Ureter (tissue), 1 donor: ENCODE measurements around the gene DNAH14. TPM values are rescaled to one million over a fixed set of nuclear protein-coding genes. Genes with fewer than 3 reads are reported as not detected.
"Not testable (repeated sequence)": the region's sequence is repeated elsewhere in the genome, so short reads cannot be mapped to it uniquely, and the experiment has no call there.

ENCODE experiments used
- DNase-seq: peaks from one replicate; pipeline ENCODE4 v3.0.0-alpha.2; 2020; ENCODE audit warnings: low spot score
- total RNA-seq: library from RNA; stranded (reverse); gene quantifications from one replicate; pipeline ENCODE4 v1.2.4, GENCODE V29; 2023
- donor health status: DM: yes; HTN: yes; CAD: no.

The DNAH14 gene
- total RNA-seq, 1 donor from 2014 or later = 27.5 TPM

DNA sequence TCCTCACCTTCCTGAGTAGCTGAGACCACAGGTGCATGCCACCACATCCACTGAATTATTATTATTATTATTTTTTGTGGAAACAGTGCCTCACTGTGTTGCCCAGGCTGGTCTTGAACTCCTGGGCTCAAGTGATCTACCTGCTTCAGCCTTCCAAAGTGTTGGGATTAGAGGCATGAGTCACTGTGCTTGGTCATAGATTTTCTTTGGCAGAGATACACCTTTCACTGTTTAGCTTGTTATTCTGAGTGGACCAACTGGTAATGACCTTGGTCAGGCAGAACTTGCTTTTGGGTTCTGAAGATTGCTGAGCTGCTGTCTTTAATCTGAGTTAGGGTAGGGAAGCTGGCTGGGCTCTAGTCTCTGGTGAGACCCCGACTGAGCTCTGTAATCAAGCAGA, 66.8 kb downstream of the DNAH14 start:
- DNase-seq = no peak

DNA sequence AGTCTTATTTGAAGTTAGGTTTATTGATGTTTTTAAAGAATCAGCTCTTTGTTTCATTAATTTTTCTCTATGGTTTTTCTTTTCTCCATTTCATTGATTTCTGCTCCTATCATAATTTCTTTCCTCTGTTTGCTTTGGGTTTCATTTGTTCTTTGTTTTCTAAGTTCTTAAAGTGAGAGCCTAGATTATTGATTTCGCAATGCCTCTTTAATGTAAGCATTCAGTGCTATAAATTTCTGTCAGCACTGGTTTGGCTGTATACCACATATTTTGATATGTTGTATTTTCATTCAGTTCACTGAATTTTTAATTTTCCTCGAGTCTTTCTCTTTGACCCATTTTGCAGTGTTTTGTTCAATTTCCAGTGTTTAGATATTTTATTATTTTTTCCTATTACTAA, 68.7 kb downstream of the DNAH14 start:
- no peak for DNase-seq

DNA sequence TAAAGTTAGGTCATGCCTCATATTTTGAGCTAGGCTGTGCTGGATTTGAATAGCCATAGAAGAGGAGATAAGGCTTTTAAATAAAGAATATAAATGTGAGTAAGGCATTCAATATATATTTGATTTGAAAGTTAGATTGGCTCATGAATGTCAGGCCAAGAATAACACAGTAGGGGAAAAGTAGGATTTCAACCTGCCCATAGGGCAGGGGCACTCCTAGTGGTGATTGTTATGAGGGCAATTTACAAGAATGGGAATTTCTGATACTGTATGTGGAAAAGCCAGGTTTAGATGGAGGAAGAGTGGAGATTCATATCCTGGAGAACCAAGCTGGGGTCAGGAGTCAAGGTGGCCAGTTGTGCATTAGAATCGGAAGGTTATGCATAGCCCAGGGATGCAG, 74.9 kb downstream of the DNAH14 start:
- DNase-seq = no peak

DNA sequence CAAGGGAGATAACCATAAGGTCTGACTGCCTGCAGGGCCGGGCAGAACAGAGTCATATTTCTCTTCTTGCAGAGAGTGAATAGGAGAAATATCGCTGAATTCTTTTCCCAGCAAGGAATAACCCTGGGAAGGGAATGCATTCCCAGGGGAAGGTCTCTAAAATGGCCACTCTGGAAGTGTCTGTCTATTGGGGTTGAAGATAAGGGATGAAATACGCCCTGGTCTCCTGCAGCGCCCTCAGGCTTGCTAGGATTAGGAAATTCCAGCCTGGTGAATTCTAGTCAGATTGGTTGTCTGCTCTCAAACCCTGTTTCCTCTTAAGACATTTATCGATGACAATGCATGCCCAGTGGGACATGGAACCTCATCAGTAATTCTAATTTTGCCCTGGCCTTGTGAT, 76.9 kb downstream of the DNAH14 start:
- DNase-seq = not testable (repeated sequence)

DNA sequence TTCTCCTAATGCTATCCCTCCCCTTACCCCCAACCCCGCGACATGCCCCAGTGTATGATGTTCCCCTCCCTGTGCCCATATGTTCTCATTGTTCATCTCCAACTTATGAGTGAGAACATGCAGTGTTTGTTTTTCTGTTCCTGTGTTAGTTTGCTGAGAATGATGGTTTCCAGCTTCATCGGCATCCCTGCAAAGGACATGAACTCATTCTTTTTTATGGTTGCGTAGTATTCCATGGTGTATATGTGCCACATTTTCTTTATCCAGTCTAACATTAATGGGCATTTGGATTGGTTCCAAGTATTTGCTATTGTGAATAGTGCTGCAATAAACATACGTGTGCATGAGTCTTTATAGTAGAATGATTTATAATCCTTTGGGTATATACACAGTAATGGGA, 78.6 kb downstream of the DNAH14 start:
- DNase-seq = not testable (repeated sequence)

DNA sequence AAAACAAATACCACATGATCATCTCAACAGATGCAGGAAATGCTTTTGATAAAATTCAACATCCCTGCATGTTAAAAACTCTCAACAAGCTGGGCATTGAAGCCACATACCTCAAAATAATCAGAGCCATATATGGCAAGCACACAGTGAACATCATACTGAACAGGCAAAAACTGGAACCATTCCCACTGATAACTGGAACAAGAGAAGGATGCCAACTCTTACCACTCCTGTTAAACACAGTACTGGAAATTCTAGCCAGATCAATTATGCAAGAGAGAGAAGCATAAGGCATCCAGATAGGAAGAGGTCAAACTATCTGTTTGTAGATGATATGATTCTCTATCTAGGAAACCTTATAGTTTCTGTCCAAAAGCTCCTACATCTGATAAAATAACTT, 91.6 kb downstream of the DNAH14 start:
- no peak for DNase-seq

DNA sequence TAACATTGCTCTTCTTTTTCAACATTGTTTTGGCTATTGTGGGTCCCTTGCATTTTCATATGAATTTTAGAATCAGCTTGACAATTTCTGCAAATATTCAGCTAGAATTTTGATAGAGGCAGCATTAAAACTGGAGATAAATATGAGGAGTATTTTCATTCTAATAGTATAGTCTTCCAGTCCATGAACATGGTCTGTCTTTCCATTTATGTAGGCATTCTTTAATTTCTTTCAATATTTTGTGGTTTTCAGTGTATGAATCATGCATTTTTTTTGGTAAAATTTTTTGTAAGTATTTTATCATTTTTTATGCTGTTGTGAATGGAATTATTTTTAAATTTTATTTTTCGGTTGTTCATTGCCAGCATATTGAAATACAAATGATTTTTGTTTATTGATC, 97.2 kb downstream of the DNAH14 start:
- no peak for DNase-seq

DNA sequence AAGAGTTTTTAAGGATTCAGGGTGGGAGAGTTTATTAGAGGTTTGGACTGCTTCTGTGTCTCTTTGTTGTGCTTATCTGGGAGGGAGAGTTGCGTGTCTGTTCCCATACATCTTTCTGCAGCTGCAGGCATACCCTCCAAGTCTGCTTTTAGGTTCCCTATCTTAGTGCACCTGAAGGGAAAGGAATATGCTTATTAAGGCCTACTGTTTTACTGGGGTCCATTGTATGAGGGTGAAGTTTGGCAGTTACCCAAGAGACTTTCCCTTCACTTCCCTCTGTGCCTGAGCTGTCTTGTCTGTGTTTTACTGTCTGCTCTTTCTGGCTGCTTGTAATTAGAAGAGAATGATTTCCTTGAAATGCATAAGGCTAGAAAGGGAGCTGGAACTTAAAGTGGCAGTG, 107.0 kb downstream of the DNAH14 start:
- not testable (repeated sequence) for DNase-seq

DNA sequence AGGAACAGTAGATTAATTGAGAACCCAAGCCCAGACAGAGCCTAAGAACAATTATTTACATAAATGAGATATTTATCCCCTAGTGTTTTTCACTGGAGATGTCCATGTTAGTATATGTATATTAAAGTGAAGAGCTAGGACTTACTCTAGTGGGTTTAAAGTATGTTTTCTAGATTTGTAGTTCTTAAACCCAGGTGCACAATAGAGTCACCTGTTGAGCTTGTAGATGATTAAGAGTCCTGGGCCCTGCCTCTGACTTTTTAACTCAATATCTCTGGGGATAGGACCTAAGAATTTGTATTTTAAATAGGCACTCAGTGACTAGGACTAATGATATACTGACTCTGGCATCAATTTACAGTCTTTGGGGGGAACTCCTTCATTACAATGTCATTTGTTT, 112.8 kb downstream of the DNAH14 start:
- no peak for DNase-seq

DNA sequence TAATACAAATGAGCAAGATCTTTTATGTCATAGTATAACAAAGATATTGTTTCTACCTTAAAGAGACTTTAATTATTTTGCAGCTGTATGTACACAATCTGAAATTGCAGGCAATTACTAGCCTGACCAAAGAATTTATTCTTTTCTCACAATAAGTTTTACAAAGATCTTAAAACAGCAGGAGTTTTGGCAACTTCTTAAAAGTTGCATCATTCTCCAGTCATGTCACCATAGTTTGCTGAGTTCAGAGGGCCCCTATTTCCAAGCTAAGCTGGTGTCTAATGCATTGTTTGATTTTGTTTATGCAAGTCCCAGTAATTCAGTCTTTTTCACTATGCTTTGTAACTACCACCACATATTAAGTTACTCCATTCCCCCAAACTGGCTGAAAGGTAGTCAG, 114.8 kb downstream of the DNAH14 start:
- no peak for DNase-seq

DNA sequence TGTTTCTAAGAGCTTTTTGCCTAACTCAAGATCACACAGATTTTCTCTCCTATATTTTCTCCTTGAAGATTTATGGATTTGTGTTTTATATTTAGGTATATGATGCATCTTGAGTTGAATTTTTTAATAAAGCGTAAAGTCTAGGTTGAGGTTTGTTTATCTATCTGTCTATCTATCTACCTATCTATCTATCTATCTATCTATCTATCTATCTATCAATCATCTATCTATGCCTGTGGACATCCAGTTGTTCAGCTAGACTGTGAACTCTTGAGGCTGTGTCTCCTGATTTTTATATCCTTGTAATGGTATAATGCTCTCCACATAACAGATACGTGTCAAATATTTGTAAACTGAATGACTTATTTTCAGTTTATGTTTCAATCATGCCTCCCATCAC, 120.1 kb downstream of the DNAH14 start:
- DNase-seq = no peak

DNA sequence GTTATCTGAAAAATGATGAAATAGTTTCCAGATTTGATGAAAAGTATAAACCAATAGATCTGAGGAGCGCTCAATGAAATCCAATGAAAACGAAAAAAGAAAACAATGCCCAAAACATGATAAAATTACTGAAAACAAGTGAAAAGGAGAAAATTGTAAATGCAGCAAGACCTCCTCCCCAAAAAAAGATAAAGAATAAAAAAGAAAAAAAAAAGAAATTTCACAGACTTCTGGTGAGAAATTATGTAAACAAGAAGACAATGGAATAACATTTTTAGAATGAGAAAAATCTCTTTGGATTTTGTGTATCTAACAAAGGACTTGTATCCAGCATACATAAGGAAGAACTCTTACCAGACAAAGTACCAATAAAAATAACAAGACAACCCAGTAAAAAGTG, 134.2 kb downstream of the DNAH14 start:
- no peak for DNase-seq

DNA sequence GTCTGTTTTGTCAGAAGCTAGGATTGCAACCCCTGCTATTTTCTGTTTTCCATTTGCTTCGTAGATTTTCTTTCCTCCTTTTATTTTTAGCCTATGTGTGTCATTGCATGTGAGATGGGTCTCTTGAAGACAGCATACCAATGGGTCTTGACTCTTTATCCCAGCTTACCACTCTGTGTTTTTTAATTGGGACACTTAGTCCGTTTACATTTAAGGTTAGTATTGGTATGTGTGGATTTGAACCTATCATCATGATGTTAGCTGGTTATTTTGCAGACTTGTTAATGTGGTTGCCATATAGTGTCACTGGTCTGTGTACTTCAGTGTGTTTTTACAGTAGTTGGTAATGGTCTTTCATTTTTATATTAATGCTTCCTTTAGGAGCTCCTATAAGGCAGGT, 141.5 kb downstream of the DNAH14 start:
- no peak for DNase-seq

DNA sequence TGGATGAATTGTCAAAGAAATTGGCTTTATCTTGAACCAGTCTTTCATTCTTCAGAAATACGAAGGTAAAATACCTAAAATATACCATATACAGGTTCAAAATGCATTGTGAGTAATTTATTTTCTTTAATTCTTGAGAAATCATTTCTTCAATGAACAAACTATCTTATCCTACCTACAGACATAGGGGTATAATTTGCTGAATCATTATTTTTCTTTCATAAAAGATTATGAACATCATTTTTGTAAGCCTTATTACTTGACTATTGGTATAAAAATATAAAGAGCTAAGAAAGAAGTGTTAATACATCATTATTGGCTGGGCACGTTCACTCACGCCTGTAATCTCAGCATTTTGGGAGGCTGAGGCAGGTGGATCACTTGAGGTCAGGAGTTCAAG, 167.7 kb downstream of the DNAH14 start:
- no peak for DNase-seq

DNA sequence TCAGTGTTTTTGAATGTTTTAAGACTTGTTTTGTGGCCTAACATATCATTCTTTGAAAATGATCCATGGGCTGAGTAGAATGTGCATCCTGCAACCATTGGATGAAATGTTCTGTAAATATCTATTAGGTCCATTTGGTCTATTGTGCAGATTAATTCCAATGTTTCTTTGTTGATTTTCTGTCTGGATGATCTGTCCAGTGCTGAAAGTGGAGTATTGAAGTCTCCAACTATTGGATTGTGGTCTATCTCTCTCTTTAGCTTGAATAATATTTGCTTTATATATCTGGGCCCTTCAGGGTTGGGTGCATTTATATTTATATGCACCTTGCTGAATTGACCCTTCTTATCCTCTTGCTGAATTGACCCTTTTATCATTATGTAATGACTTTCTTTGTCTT, 181.5 kb downstream of the DNAH14 start:
- DNase-seq = no peak

DNA sequence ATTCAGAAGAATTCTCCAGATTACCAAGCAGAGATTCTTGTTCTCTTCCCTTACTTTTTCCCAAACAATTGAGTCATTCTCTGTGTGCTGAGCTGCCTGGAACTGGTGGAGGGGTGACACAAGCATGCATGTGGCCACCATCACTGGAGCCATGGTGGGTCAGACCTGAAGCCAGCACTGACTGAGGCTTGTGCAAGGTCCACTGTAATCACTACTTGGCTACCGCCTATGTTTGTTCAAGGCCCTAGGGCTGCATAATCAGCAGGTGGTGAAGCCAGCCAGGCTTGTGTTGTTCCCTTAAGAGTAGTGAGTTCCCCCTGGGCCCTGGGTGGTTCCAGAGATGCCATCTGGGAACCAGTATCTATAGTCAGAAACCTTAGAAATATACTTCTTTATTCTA, 183.8 kb downstream of the DNAH14 start:
- DNase-seq = no peak

DNA sequence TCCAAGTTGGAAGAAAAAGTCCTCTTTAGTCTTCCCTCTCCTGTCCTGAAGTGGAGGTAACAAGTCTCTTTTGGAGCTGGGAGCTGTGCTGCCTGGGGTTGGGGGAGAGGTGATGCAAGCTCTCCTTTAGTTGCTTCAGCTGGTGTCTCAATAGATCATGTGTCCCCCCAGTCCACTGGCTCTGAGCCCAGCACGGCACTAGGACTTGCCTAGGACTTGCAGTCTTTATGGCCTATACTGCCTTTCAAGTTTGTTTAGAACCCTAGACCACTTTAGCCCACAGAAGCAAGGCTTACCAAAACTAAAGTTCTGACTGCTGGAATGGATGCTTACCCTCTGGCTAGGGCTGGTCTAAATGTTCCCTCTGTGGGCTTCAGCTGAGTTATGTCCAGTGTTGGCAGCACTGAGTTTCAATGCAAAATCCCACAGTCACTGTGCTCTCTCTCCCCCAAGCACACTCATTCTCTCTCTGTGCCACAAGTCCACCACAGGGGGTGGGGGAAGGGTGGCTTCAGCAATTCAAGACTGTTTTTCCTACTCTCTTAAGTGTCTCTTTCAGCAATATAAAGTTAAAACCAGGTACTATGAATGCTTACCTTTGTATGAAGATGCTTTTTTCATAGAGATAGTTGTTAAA, 185.0 kb downstream of the DNAH14 start:
- DNase-seq = no peak

DNA sequence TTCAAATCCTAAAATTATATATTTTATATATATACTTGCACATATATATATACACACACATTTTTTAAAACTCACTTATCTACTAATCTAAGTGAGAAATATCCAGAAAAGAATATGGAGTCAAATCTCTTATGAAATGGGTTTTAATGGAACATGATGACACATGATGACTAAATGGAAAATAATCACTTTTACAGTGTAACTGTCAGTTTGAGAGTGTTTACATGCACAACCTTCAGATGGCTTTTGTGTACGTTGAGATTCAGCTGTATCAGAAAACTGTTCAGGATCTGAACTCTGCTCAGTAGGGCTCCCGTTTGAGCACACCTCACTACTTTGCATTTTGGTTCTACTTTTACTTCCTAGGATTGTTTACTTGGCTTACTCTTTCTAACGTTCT, 189.8 kb downstream of the DNAH14 start:
- no peak for DNase-seq

DNA sequence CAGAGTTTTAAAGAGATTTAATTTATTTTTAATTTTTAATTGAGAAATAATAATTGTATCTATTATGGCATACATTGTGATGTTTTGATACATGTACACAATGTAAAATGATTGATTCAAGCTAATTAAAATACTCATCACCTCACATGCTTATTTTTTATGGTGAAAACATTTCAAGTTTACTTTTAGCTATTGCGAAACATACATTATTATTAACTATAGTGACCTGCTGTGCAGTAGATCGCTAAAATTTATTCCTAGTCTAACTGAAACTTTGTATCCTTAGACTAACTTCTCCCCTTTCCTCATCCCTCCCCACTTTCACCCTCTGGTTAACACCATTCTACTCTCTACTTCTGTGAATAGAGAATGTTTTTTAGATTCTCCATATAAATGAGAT, 191.6 kb downstream of the DNAH14 start:
- no peak for DNase-seq

DNA sequence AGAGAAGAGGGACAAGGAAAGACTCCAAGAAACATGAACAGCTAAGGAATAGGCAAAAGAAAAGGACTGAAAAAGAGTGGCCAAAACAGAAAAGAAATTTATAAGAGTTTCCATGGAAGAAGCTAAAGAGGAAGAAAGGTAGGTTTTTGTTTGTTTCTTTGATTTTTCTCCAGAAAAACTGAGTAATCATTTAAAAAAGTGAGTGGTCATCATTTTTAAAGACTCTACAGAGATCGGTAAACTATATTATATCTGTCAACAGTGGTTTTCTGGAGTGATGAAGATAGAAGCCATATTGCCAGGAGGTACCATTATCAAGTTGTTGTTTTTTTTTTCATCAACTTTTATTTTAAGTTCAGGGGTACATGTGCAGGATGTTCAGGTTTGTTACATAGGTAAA, 202.4 kb downstream of the DNAH14 start:
- DNase-seq = no peak

DNA sequence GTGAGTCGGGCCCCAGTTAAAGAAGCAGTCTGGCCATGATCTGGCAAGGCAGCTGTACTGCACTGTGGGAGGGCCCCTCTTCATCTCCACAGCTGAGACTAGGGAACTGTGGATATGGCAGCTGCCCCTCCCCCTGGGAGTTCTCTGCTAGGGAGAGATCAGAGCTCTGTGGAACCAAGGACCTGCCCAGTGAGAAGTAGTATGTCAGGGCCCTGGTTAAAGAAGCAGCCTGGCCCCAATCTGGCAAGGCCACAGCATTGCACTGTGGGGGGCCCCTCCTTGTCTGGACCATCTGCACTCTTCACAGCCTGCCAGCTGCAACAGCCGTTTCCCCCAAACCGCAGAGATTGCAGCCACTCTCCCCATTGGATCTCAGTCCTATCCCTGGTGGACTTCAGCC, 208.5 kb downstream of the DNAH14 start:
- no peak for DNase-seq

DNA sequence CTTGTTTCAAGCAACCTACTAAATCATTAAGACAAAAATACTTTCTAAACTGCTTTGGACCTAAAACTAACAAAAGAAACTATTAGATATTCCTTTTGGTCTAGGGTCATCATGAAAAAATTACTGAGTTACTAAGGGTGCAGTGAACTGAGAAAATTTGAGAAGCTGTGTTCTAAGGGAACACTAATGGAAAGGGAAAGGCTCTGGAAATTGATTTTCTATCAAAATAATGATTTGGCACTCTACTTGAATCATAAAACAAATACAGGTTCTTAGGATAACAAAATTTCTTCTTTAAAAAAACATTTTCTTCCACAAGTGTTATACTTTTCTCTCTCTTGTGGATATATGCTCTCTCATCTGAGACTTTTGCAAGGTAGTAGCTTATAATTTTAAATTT, 213.5 kb downstream of the DNAH14 start:
- no peak for DNase-seq

DNA sequence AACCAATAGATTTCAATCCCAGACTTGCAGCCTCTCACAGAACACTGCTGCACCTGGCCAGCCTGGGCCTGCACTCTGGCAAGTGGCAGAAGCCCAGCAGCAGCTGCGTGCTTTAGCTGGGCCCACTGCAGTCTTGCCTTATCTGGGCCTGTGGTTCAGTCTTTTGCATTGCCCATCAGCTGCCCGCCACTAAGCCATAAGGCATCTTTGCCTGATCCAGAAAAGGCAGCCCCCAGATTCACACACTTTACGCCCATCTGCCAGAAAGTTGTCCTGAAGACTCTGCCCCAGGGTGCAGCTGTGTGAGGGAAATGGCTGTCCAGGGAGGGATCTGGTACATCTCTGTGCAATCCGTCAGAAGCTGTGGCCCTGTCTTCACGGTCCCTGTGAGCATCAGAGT, 217.0 kb downstream of the DNAH14 start:
- DNase-seq = no peak

DNA sequence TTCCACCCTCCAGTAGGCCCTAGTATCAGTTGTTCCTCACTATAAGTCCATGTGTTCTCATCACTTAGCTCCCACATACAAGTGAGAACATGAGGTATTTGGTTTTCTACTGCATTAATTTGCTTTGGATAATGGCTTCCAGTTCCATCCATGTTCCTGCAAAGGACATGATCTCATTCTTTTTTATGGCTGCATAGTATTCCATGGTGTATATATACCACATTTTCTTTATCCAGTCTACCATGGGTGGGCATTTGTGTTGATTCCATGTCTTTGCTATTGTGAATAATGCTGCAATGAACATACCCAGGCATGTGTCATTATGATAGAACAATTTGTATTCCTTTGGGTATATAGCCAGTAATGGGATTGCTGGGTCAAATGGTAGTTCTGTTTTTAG, 218.3 kb downstream of the DNAH14 start:
- DNase-seq = not testable (repeated sequence)

DNA sequence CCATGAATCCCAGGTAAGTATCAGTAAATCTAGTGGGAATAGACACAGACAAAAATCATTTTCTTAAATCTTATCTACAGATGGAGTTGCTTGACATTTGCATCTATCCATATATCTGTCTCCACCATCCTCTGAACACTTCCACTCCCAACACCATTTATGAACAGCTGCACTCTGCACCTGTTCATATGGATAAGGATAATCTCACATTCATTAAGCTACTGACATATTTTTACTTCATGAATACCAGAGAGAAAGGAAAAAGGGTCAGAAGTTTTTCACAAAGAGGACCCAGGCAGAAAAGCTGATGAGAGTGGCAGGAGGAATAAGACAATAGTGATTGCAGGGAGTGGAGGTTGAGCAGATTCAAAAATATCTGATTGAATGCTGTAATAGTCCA, 222.6 kb downstream of the DNAH14 start:
- no peak for DNase-seq
